ENCODE results near the gene UBAP2L.

The UBAP2L gene

GRCh38 chr1:154174654-154175053 lies 46.1 kb upstream of the UBAP2L start:
- Histone ChIP-seq H3K4ac (ENCODE audit: low read depth, low read length) (peak overlapping the region; percentile 64), H2BK12ac (ENCODE audit: low read length) (no peak overlapping the region), H3K23ac (ENCODE audit: low read length) (no peak overlapping the region), H3K9ac (ENCODE audit: low read length) (no peak overlapping the region), H3K4me2 (ENCODE audit: low read length) (no peak overlapping the region), H2BK120ac (ENCODE audit: insufficient read depth, low read length, poor library complexity) (no peak overlapping the region), H2AK5ac (ENCODE audit: low read length) (no peak overlapping the region), H4K91ac (ENCODE audit: low read depth, low read length) (no peak overlapping the region), H3K27ac (ENCODE audit: low read depth, low read length) (no peak overlapping the region), H3K27me3 (ENCODE audit: insufficient read depth, low read length) (no peaks in the 10 kb centered on the region), H3K36me3 (ENCODE audit: control insufficient read depth in 1 of 2, insufficient read depth in 2 of 2, low read length in 2 of 2) (peaks cover 25 to 54% of the 10 kb centered on the region in 2 experiments), H3K79me2 (ENCODE audit: control insufficient read depth, insufficient read depth, low read length, poor library complexity) (peaks cover 18% of the 10 kb centered on the region), H2AFZ (ENCODE audit: insufficient read depth, low read length, poor library complexity) (no peak overlapping the region), H3K4me3 (ENCODE audit: low read depth, low read length) (no peak overlapping the region), H2BK5ac (ENCODE audit: low read depth, low read length, poor library complexity) (no peak overlapping the region), H3K18ac (ENCODE audit: low read length) (no peak overlapping the region), H3K4me1 (ENCODE audit: control insufficient read depth in 1 of 2, insufficient read depth in 2 of 2, low read length in 2 of 2) (peaks cover 6 to 15% of the 10 kb centered on the region in 2 experiments), H3K79me1 (ENCODE audit: low read length) (no peaks in the 10 kb centered on the region), H3K14ac (ENCODE audit: low read length) (no peak overlapping the region), H3K9me3 (ENCODE audit: insufficient read depth, low read depth, low read length) (no peaks in the 10 kb centered on the region), H4K8ac (ENCODE audit: low read depth, low read length) (no peak overlapping the region), H4K12ac (ENCODE audit: low read depth, low read length) (no peak overlapping the region)
- no CpG with 5 or more reads among the region's 4 CpGs for WGBS (ENCODE audit: extremely low coverage, insufficient coverage, insufficient read length)
- DNase-seq, result no peak

- Histone ChIP-seq H3K36me3 (ENCODE audit: control insufficient read depth in 1 of 2, insufficient read depth in 2 of 2, low read length in 2 of 2) (peaks cover 21 to 40% of the 10 kb centered on the region in 2 experiments), H4K12ac (ENCODE audit: low read depth, low read length) (no peak overlapping the region), H3K23ac (ENCODE audit: low read length) (no peak overlapping the region), H3K9ac (ENCODE audit: low read length) (no peak overlapping the region), H3K27ac (ENCODE audit: low read depth, low read length) (no peak overlapping the region), H3K79me1 (ENCODE audit: low read length) (no peaks in the 10 kb centered on the region), H2AK5ac (ENCODE audit: low read length) (no peak overlapping the region), H3K14ac (ENCODE audit: low read length) (no peak overlapping the region), H3K79me2 (ENCODE audit: control insufficient read depth, insufficient read depth, low read length, poor library complexity) (peaks cover 24% of the 10 kb centered on the region), H3K4ac (ENCODE audit: low read depth, low read length) (peak overlapping the region; percentile 82), H4K91ac (ENCODE audit: low read depth, low read length) (no peak overlapping the region), H3K18ac (ENCODE audit: low read length) (no peak overlapping the region), H2BK5ac (ENCODE audit: low read depth, low read length, poor library complexity) (no peak overlapping the region), H3K27me3 (ENCODE audit: insufficient read depth, low read length) (no peaks in the 10 kb centered on the region), H4K8ac (ENCODE audit: low read depth, low read length) (no peak overlapping the region), H2BK12ac (ENCODE audit: low read length) (no peak overlapping the region), H3K4me3 (ENCODE audit: low read depth, low read length) (no peak overlapping the region), H3K9me3 (ENCODE audit: insufficient read depth, low read depth, low read length) (no peaks in the 10 kb centered on the region), H2AFZ (ENCODE audit: insufficient read depth, low read length, poor library complexity) (no peak overlapping the region), H3K4me1 (ENCODE audit: control insufficient read depth in 1 of 2, insufficient read depth in 2 of 2, low read length in 2 of 2) (peaks cover 10 to 24% of the 10 kb centered on the region in 2 experiments), H2BK120ac (ENCODE audit: insufficient read depth, low read length, poor library complexity) (no peak overlapping the region), H3K4me2 (ENCODE audit: low read length) (no peak overlapping the region)
- DNase-seq, result no peak
- no CpG with 5 or more reads among the region's 2 CpGs for WGBS (ENCODE audit: extremely low coverage, insufficient coverage, insufficient read length)
Observed at GRCh38 chr1:154176337-154176736, 44.4 kb upstream of the UBAP2L start.

- H3K9ac ChIP-seq (ENCODE audit: low read length), result no peak overlapping the region
- no peak overlapping the region for H2AK5ac ChIP-seq (ENCODE audit: low read length)
- no peak overlapping the region for H3K18ac ChIP-seq (ENCODE audit: low read length)
- peak overlapping the region; percentile 82 for H3K4ac ChIP-seq (ENCODE audit: low read depth, low read length)
- no CpG with 5 or more reads among the region's 2 CpGs for WGBS (ENCODE audit: extremely low coverage, insufficient coverage, insufficient read length)
- no peak overlapping the region for H3K4me3 ChIP-seq (ENCODE audit: low read depth, low read length)
- H3K79me1 ChIP-seq (ENCODE audit: low read length), result peaks cover 10% of the 10 kb centered on the region
- H3K9me3 ChIP-seq (ENCODE audit: insufficient read depth, low read depth, low read length), result no peaks in the 10 kb centered on the region
- H3K23ac ChIP-seq (ENCODE audit: low read length), result no peak overlapping the region
- no peak overlapping the region for H4K91ac ChIP-seq (ENCODE audit: low read depth, low read length)
- H2BK12ac ChIP-seq (ENCODE audit: low read length), result no peak overlapping the region
- peaks cover 36% of the 10 kb centered on the region for H3K79me2 ChIP-seq (ENCODE audit: control insufficient read depth, insufficient read depth, low read length, poor library complexity)
- H2AFZ ChIP-seq (ENCODE audit: insufficient read depth, low read length, poor library complexity), result no peak overlapping the region
- no peak overlapping the region for H2BK5ac ChIP-seq (ENCODE audit: low read depth, low read length, poor library complexity)
- H3K36me3 ChIP-seq (ENCODE audit: control insufficient read depth in 1 of 2, insufficient read depth in 2 of 2, low read length in 2 of 2), result peaks cover 15 to 23% of the 10 kb centered on the region in 2 experiments
- no peak overlapping the region for H3K27ac ChIP-seq (ENCODE audit: low read depth, low read length)
- no peak overlapping the region for H2BK120ac ChIP-seq (ENCODE audit: insufficient read depth, low read length, poor library complexity)
- no peak overlapping the region for H3K14ac ChIP-seq (ENCODE audit: low read length)
- no peak for DNase-seq
- no peaks in the 10 kb centered on the region for H3K27me3 ChIP-seq (ENCODE audit: insufficient read depth, low read length)
- peaks cover 10 to 24% of the 10 kb centered on the region in 2 experiments for H3K4me1 ChIP-seq (ENCODE audit: control insufficient read depth in 1 of 2, insufficient read depth in 2 of 2, low read length in 2 of 2)
- no peak overlapping the region for H3K4me2 ChIP-seq (ENCODE audit: low read length)
- H4K12ac ChIP-seq (ENCODE audit: low read depth, low read length), result no peak overlapping the region
- H4K8ac ChIP-seq (ENCODE audit: low read depth, low read length), result no peak overlapping the region
Observed at GRCh38 chr1:154178013-154178412, 42.7 kb upstream of the UBAP2L start.

GRCh38 chr1:154178911-154179811 lies 41.6 kb upstream of the UBAP2L start:
- no peak overlapping the region for H4K8ac ChIP-seq (ENCODE audit: low read depth, low read length)
- H2BK12ac ChIP-seq (ENCODE audit: low read length), result no peak overlapping the region
- H3K4ac ChIP-seq (ENCODE audit: low read depth, low read length), result peak overlapping the region; percentile 82
- no peak overlapping the region for H2AFZ ChIP-seq (ENCODE audit: insufficient read depth, low read length, poor library complexity)
- peak overlapping the region; percentile 46 for H3K23ac ChIP-seq (ENCODE audit: low read length)
- DNase-seq, result peak in 1 of 2 donors; percentile 25
- no peak overlapping the region for H2AK5ac ChIP-seq (ENCODE audit: low read length)
- no peak overlapping the region for H4K91ac ChIP-seq (ENCODE audit: low read depth, low read length)
- no peak overlapping the region for H3K4me2 ChIP-seq (ENCODE audit: low read length)
- H3K18ac ChIP-seq (ENCODE audit: low read length), result no peak overlapping the region
- H2BK5ac ChIP-seq (ENCODE audit: low read depth, low read length, poor library complexity), result no peak overlapping the region
- H3K4me3 ChIP-seq (ENCODE audit: low read depth, low read length), result no peak overlapping the region
- H3K4me1 ChIP-seq (ENCODE audit: control insufficient read depth in 1 of 2, insufficient read depth in 2 of 2, low read length in 2 of 2), result peaks cover 13 to 24% of the 10 kb centered on the region in 2 experiments
- H2BK120ac ChIP-seq (ENCODE audit: insufficient read depth, low read length, poor library complexity), result no peak overlapping the region
- no peaks in the 10 kb centered on the region for H3K9me3 ChIP-seq (ENCODE audit: insufficient read depth, low read depth, low read length)
- no peak overlapping the region for H3K14ac ChIP-seq (ENCODE audit: low read length)
- H3K79me1 ChIP-seq (ENCODE audit: low read length), result peaks cover 15% of the 10 kb centered on the region
- H3K27me3 ChIP-seq (ENCODE audit: insufficient read depth, low read length), result no peaks in the 10 kb centered on the region
- H3K9ac ChIP-seq (ENCODE audit: low read length), result no peak overlapping the region
- peak overlapping the region; percentile 2 for H3K27ac ChIP-seq (ENCODE audit: low read depth, low read length)
- no CpG with 5 or more reads among the region's 10 CpGs for WGBS (ENCODE audit: extremely low coverage, insufficient coverage, insufficient read length)
- peaks cover 12 to 16% of the 10 kb centered on the region in 2 experiments for H3K36me3 ChIP-seq (ENCODE audit: control insufficient read depth in 1 of 2, insufficient read depth in 2 of 2, low read length in 2 of 2)
- H4K12ac ChIP-seq (ENCODE audit: low read depth, low read length), result no peak overlapping the region
- H3K79me2 ChIP-seq (ENCODE audit: control insufficient read depth, insufficient read depth, low read length, poor library complexity), result peaks cover 36% of the 10 kb centered on the region
